HEK293 (cell line): ENCODE results near the gene ZNF326.

Source experiments
- CTCF ChIA-PET: fragments of 350-600 bp; formaldehyde crosslinking; extraction: SDS; loops from one replicate; lab custom pipeline; 2021; ENCODE audit warnings: antibody characterized with exemption; lab: Yijun Ruan, JAX
- POLR2A ChIA-PET: fragments of 300-600 bp; formaldehyde crosslinking; extraction: SDS; loops from one replicate; lab custom pipeline; 2020; ENCODE audit warnings: antibody characterized with exemption, inconsistent platforms; lab: Yijun Ruan, JAX
- H3K27ac ChIP-seq: fragments of 200-500 bp; sonication (Bioruptor generic); 2 replicates; pipeline ENCODE4 v1.5.1; 2014; ENCODE audit warnings: low read depth, low read length, control low read depth, inconsistent platforms; ENCODE audit errors: extremely low read depth
- H3K36me3 ChIP-seq, 2 experiments: fragments of 200-500 bp in 1 of 2; sonication (Bioruptor generic) in 1 of 2; 1 replicate in 1 of 2; 2 replicates in 1 of 2; pipeline ENCODE4 v1.5.1; 2014 to 2017; ENCODE audit warnings: inconsistent platforms in 2 of 2, low read length in 2 of 2; ENCODE audit not compliant: control insufficient read depth in 2 of 2, insufficient read depth in 1 of 2
- H3K4me1 ChIP-seq: fragments of 200-500 bp; sonication (Bioruptor generic); 2 replicates; pipeline ENCODE4 v1.5.1; 2014; ENCODE audit warnings: mild to moderate bottlenecking, low read length, inconsistent platforms; ENCODE audit not compliant: control insufficient read depth, insufficient read depth
- H3K4me3 ChIP-seq: 2 replicates; pipeline ENCODE4 v1.5.1; 2011; ENCODE audit warnings: low read depth, mild to moderate bottlenecking, control low read depth, low read length, moderate library complexity
- H3K9me3 ChIP-seq: fragments of 200-500 bp; sonication (Bioruptor generic); 2 replicates; pipeline ENCODE4 v1.5.1; 2014; ENCODE audit warnings: low read depth, low read length, inconsistent platforms; ENCODE audit not compliant: control insufficient read depth, insufficient read depth
- GLIS1 ChIP-seq: fragments of 450-650 bp; formaldehyde crosslinking; IDR thresholded peaks from 2 replicates; pipeline ENCODE4 v1.5.1; 2016; ENCODE audit warnings: missing biosample characterization, missing genetic modification characterization
- KLF1 ChIP-seq: fragments of 450-650 bp; formaldehyde crosslinking; IDR thresholded peaks from 2 replicates; pipeline ENCODE4 v1.5.1; 2016; ENCODE audit warnings: missing biosample characterization, missing genetic modification characterization
- KLF10 ChIP-seq: fragments of 450-650 bp; IDR thresholded peaks from 2 replicates; pipeline ENCODE4 v1.5.1; 2018; ENCODE audit warnings: missing biosample characterization, mild to moderate bottlenecking, missing genetic modification characterization
- ZBTB17 ChIP-seq: fragments of 450-650 bp; formaldehyde crosslinking; IDR thresholded peaks from 2 replicates; pipeline ENCODE4 v1.5.1; 2016; ENCODE audit warnings: missing biosample characterization, missing genetic modification characterization
- ZNF121 ChIP-seq: fragments of 450-650 bp; formaldehyde crosslinking; IDR thresholded peaks from 2 replicates; pipeline ENCODE4 v1.5.1; 2016; ENCODE audit warnings: missing biosample characterization, missing genetic modification characterization
- ZNF138 ChIP-seq: fragments of 450-650 bp; formaldehyde crosslinking; IDR thresholded peaks from 2 replicates; pipeline ENCODE4 v1.5.1; 2016; ENCODE audit warnings: missing biosample characterization, missing genetic modification characterization, borderline replicate concordance
- ZNF324 ChIP-seq: fragments of 450-650 bp; formaldehyde crosslinking; IDR thresholded peaks from 2 replicates; pipeline ENCODE4 v1.5.1; 2016; ENCODE audit warnings: missing biosample characterization, missing genetic modification characterization
- ZNF514 ChIP-seq: fragments of 450-650 bp; formaldehyde crosslinking; IDR thresholded peaks from 2 replicates; pipeline ENCODE4 v1.5.1; 2016; ENCODE audit warnings: missing biosample characterization, missing genetic modification characterization
- ZXDB ChIP-seq: fragments of 450-650 bp; formaldehyde crosslinking; IDR thresholded peaks from 2 replicates; pipeline ENCODE4 v1.5.1; 2016; ENCODE audit warnings: missing biosample characterization, missing genetic modification characterization
- TF ChIP-seq, protein P1 (sequence below): fragments of 450-650 bp; formaldehyde crosslinking; IDR thresholded peaks from 2 replicates; pipeline ENCODE4 v1.5.1; 2016; ENCODE audit warnings: missing biosample characterization, missing genetic modification characterization
- TF ChIP-seq, protein P2 (sequence below): fragments of 450-650 bp; formaldehyde crosslinking; IDR thresholded peaks from 2 replicates; pipeline ENCODE4 v1.5.1; 2016; ENCODE audit warnings: missing biosample characterization, missing genetic modification characterization

Gene ZNF326

DNA sequence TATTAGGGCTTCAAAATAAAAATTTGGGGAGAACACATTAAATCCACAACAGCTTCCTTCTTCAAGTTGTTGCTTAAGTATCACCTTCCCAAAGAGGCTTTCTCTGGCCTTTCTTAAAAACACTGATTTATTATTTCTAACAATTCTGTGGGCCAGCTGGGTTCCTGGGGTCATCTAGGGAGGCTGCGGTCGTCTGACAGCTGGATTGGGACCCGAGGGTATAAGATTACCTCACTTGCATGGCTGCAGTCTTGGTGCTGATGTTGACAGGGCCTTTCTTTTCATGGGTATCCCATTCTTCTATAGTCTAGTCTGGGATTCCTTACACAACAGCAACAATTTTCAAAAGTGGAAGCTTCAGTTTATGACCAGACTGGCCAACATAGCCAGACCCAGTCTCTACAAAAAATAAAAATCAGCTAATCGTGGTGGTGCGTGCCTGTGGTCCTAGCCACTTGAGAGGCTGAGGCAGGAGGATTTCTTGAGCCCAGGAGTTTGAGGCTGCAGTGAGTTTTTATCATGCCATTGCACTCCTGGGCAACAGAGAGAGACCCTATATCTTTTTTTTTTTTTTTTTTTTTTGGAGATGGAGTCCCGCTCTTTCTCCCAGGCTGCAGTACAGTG is 46.1 kb upstream of the ZNF326 start:
- ChIA-PET CTCF (interaction anchor here (1.3 to 1.6 kb wide), 2 partner anchors 105 to 144 kb away, joined by 3 to 5 read pairs; no protein-coding TSS in a partner anchor), POLR2A (interaction anchor here (0.5 to 0.7 kb wide), 2 partner anchors 54 to 367 kb away, joined by 3 to 14 read pairs; no protein-coding TSS in a partner anchor)
- Histone ChIP-seq H3K36me3 (no peaks in the 10 kb centered on the region), H3K27ac (no peak overlapping the region), H3K4me1 (0 out of 2 replicates have a peak, but pooled peaks cover 2% of the 10 kb centered on the region), H3K4me3 (no peak overlapping the region), H3K9me3 (no peaks in the 10 kb centered on the region)
- no peak for TF ChIP-seq ZNF138 (tag by site-specific recombination)
- TF ChIP-seq ZNF121: peak; percentile 76

DNA sequence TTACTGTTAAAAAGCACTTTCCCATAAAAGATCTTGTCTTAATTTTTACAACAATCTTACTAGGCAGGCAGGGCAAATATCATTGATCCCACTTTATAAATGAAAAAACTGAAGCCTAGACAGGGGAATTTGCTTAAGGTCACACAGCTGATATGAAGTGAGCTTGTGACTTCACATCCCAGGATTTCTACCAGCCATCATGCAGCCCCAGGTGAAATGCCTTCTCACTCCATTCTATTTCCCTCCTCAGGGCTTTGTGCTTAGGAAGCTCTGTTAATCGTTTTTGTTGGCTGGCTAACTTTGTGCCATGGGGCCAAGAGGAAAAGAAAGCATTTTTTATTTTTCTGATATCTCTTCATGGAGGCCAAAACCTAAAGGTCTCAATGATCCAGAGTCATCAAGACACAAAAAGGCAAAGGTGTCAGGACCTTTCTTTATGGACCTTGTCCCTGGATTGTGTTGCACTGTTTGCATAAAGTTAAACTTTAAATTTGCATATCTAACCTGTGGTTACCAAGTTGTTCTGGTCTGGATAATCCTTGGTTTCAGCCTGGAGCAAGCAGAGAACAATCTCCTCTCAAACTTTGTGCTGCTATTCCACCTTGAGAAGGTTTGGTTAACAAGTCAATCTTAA is 44.8 kb upstream of the ZNF326 start:
- CTCF ChIA-PET: interaction anchor here (0.6 to 1.6 kb wide), 2 partner anchors 106 to 116 kb away, joined by 3 to 5 read pairs; no protein-coding TSS in a partner anchor
- no peak overlapping the region for H3K27ac ChIP-seq
- TF ChIP-seq KLF1 (tag by site-specific recombination): no peak
- no peak for TF ChIP-seq ZXDB
- no peak for TF ChIP-seq ZBTB17 (tag by site-specific recombination)
- no peak for TF ChIP-seq GLIS1 (tag by site-specific recombination)
- no peak for TF ChIP-seq ZNF324 (tag by site-specific recombination)
- no peak for TF ChIP-seq KLF10 (tag by site-specific recombination)
- TF ChIP-seq ZNF514 (tag by site-specific recombination): no peak
- TF ChIP-seq, all 188 proteins: peak for 0
- Histone ChIP-seq H3K4me1 (no peaks in the 10 kb centered on the region), H3K36me3 (no peaks in the 10 kb centered on the region), H3K9me3 (no peaks in the 10 kb centered on the region), H3K4me3 (no peak overlapping the region)
- POLR2A ChIA-PET: interaction anchor here (0.7 kb wide), 3 partner anchors 17 to 859 kb away, joined by 3 to 4 read pairs (median 3); no protein-coding TSS in a partner anchor

DNA sequence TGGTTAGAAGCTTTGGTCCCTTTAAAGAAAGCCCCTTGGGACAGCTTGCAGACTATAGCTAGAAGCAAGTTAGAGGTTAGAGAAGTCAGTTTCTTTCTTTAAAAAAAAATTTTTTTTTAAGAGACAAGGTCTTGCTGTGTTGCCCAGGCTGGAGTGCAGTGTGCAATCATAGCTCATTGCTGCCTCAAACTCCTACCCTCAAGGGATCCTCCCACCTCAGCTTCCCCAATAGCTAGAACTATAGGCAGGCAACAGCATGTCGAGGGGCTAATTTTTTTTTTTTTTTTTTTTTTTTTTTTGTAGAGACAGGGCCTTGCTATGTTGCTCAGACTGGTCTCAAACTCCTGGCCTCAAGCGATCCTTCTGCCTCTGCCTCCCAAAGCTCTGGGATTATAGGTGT is 44.2 kb upstream of the ZNF326 start:
- TF ChIP-seq, protein P1, sequence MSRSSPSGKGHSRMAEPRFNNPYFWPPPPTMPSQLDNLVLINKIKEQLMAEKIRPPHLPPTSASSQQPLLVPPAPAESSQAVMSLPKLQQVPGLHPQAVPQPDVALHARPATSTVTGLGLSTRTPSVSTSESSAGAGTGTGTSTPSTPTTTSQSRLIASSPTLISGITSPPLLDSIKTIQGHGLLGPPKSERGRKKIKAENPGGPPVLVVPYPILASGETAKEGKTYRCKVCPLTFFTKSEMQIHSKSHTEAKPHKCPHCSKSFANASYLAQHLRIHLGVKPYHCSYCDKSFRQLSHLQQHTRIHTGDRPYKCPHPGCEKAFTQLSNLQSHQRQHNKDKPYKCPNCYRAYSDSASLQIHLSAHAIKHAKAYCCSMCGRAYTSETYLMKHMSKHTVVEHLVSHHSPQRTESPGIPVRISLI: peak; percentile 87; the same call in 1 of the 2 replicates
- TF ChIP-seq, protein P2, sequence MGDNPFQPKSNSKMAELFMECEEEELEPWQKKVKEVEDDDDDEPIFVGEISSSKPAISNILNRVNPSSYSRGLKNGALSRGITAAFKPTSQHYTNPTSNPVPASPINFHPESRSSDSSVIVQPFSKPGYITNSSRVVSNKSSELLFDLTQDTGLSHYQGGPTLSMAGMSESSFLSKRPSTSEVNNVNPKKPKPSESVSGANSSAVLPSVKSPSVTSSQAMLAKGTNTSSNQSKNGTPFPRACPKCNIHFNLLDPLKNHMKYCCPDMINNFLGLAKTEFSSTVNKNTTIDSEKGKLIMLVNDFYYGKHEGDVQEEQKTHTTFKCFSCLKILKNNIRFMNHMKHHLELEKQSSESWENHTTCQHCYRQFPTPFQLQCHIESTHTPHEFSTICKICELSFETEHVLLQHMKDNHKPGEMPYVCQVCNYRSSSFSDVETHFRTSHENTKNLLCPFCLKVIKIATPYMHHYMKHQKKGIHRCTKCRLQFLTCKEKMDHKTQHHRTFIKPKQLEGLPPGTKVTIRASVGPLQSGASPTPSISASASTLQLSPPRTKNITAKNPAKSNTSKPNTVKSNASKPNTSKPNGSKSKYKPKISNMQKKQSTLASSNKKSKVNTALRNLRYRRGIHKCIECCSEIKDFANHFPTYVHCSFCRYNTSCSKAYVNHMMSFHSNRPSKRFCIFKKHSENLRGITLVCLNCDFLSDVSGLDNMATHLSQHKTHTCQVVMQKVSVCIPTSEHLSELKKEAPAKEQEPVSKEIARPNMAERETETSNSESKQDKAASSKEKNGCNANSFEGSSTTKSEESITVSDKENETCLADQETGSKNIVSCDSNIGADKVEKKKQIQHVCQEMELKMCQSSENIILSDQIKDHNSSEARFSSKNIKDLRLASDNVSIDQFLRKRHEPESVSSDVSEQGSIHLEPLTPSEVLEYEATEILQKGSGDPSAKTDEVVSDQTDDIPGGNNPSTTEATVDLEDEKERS (tag by site-specific recombination): no peak
- ChIA-PET CTCF (interaction anchor here (0.6 to 1.6 kb wide), 2 partner anchors 107 to 117 kb away, joined by 3 to 5 read pairs; no protein-coding TSS in a partner anchor), POLR2A (interaction anchor here (0.7 kb wide), 3 partner anchors 16 to 858 kb away, joined by 3 to 4 read pairs (median 3); no protein-coding TSS in a partner anchor)
- Histone ChIP-seq H3K4me1 (no peaks in the 10 kb centered on the region), H3K36me3 (no peaks in the 10 kb centered on the region), H3K4me3 (no peak overlapping the region), H3K9me3 (no peaks in the 10 kb centered on the region), H3K27ac (no peak overlapping the region)
